HepG2 (cell line): ENCODE results near the gene GGTA1. TPM values are rescaled to one million over a fixed set of nuclear protein-coding genes. Genes with fewer than 3 reads are reported as not detected.

Source experiments
- ATAD3A ChIP-seq: sonication (generic); formaldehyde crosslinking; IDR thresholded peaks from 2 replicates; pipeline ENCODE4 v1.4.0; 2020; ENCODE audit warnings: missing genetic modification reagents
- CC2D1A ChIP-seq: sonication (generic); formaldehyde crosslinking; IDR thresholded peaks from 2 replicates; pipeline ENCODE4 v1.8.1; 2023; ENCODE audit warnings: mild to moderate bottlenecking, missing genetic modification reagents
- FOXC1 ChIP-seq: sonication (generic); formaldehyde crosslinking; IDR thresholded peaks from 2 replicates; pipeline ENCODE4 v1.8.0; 2022; ENCODE audit warnings: mild to moderate bottlenecking, missing genetic modification reagents, borderline replicate concordance
- NFATC3 ChIP-seq: sonication (generic); formaldehyde crosslinking; IDR thresholded peaks from 2 replicates; pipeline ENCODE4 v1.5.1; 2020; ENCODE audit warnings: mild to moderate bottlenecking, missing genetic modification reagents
- PBX2 ChIP-seq: IDR thresholded peaks from 2 replicates; pipeline ENCODE4 v1.6.1; 2016; ENCODE audit warnings: control low read depth
- SP2 ChIP-seq: sonication (generic); formaldehyde crosslinking; IDR thresholded peaks from 2 replicates; pipeline ENCODE4 v1.5.1; 2020; ENCODE audit warnings: mild to moderate bottlenecking, missing genetic modification reagents
- TRIM24 ChIP-seq: sonication (generic); formaldehyde crosslinking; IDR thresholded peaks from 2 replicates; pipeline ENCODE4 v1.8.0; 2022; ENCODE audit warnings: mild to moderate bottlenecking, missing genetic modification reagents
- ZBTB20 ChIP-seq: sonication (generic); formaldehyde crosslinking; IDR thresholded peaks from 2 replicates; pipeline ENCODE4 v1.8.1; 2023; ENCODE audit warnings: missing genetic modification reagents, low read depth, mild to moderate bottlenecking, borderline replicate concordance
- ZNF205 ChIP-seq: IDR thresholded peaks from 2 replicates; pipeline ENCODE4 v1.6.1; 2018; ENCODE audit warnings: missing biosample characterization, missing genetic modification reagents
- ZNF251 ChIP-seq: sonication (generic); formaldehyde crosslinking; IDR thresholded peaks from 2 replicates; pipeline ENCODE4 v1.9.0; 2021; ENCODE audit warnings: mild to moderate bottlenecking, missing genetic modification reagents
- ZNF296 ChIP-seq: sonication (generic); formaldehyde crosslinking; conservative IDR thresholded peaks from 2 replicates; pipeline ENCODE4 v1.5.0; 2020; ENCODE audit warnings: mild to moderate bottlenecking, missing genetic modification reagents
- ZNF34 ChIP-seq: sonication (generic); formaldehyde crosslinking; IDR thresholded peaks from 2 replicates; pipeline ENCODE4 v1.4.0; 2020; ENCODE audit warnings: mild to moderate bottlenecking, missing genetic modification reagents, borderline replicate concordance
- ZNF609 ChIP-seq: sonication (generic); formaldehyde crosslinking; IDR thresholded peaks from 2 replicates; pipeline ENCODE4 v1.4.0; 2020; ENCODE audit warnings: mild to moderate bottlenecking, missing genetic modification reagents, borderline replicate concordance
- ZNF747 ChIP-seq: sonication (generic); formaldehyde crosslinking; IDR thresholded peaks from 2 replicates; pipeline ENCODE4 v1.8.1; 2023; ENCODE audit warnings: missing genetic modification reagents, mild to moderate bottlenecking, borderline replicate concordance
- ZNF781 ChIP-seq: sonication (generic); formaldehyde crosslinking; IDR thresholded peaks from 2 replicates; pipeline ENCODE4 v1.5.1; 2020; ENCODE audit warnings: borderline replicate concordance, mild to moderate bottlenecking, missing genetic modification reagents; ENCODE audit errors: not compliant biosample characterization
- ZSCAN25 ChIP-seq: sonication (generic); formaldehyde crosslinking; IDR thresholded peaks from 2 replicates; pipeline ENCODE4 v1.8.0; 2022; ENCODE audit warnings: mild to moderate bottlenecking, missing genetic modification reagents
- polyA plus RNA-seq, 8 experiments: library from polyadenylated mRNA; depleted of rRNA in 3 of 8; stranded (reverse) in 7 of 8; unstranded in 1 of 8; fragments of >200 nt; fragmentation: Illumina TruSeq in 4 of 8; extraction: Trizol in 4 of 8; gene quantifications; 2 replicates each; pipeline versions ENCODE4 v1.2.1 to v1.2.3, GENCODE V29; 2011 to 2016; ENCODE audit warnings: low read depth in 4 of 8, missing spikeins in 1 of 8, mixed read lengths in 1 of 8; ENCODE audit not compliant: insufficient read depth in 1 of 8
- total RNA-seq, 5 experiments: library from RNA; depleted of rRNA; stranded (reverse); fragments of >200 nt; fragmentation: Illumina TruSeq; extraction: Trizol; gene quantifications; 2 replicates each; pipeline ENCODE4 v1.2.3, GENCODE V29; 2016; ENCODE audit warnings: low read depth in 1 of 5
- TF ChIP-seq, protein P1 (sequence below), 2 experiments: IDR thresholded peaks; 2 replicates each; pipeline ENCODE4 v1.6.1; 2011 to 2012; ENCODE audit warnings: low read length in 2 of 2, borderline replicate concordance in 1 of 2, low read depth in 1 of 2, mild to moderate bottlenecking in 1 of 2, moderate library complexity in 1 of 2

GGTA1 gene
- total and polyA plus RNA-seq, 2 of the 13 experiments (the other 11 are each of a cell fraction or from before 2014, with no cell fraction given), result not detected

DNA sequence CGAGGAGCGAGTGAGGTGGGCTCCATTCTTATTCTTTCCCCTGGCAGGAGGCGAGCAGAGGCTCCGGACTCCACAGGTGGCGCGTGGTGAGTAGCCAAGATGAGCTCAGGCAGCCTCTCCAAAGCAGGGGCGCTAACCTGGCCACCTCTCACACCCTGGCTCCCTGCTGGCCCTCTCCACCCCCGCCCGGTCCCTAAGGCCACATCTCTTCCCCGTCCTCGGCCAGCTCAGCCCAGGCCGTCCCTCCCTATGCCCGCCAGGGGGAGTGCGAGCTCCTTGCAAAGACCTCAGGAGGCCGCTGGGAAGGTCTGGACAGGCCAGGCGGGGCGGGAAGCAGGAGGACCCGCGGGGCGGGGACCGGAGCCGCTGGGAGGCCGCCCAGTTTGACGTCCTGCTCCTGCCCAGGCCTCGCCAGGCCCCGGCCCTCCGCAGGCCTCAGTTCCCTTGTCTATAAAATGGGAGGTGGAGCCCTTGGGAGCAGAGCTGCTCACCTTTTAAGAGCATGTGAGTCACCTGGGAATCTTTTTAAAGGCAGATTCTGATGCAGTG lies 46.3 kb upstream of the GGTA1 start (continued):
- TF ChIP-seq CC2D1A (CRISPR knock-in tag) (no peak), ZNF251 (no peak), ATAD3A (no peak), TRIM24 (CRISPR knock-in tag) (no peak), ZNF609 (CRISPR knock-in tag) (no peak), ZNF205 (CRISPR knock-in tag) (no peak; the same call in 1 of the 2 replicates), ZNF747 (no peak), PBX2 (no peak), ZSCAN25 (CRISPR knock-in tag) (peak; percentile 43; the same call in 1 of the 2 replicates), ZNF781 (CRISPR knock-in tag) (no peak), ZBTB20 (CRISPR knock-in tag) (no peak), SP2 (no peak), FOXC1 (CRISPR knock-in tag) (0 out of 2 replicates have a peak, but pooled peaks have one; percentile 38), ZNF34 (CRISPR knock-in tag) (no peak), NFATC3 (CRISPR knock-in tag) (no peak), ZNF296 (CRISPR knock-in tag) (no peak)
- TF ChIP-seq, protein P1, sequence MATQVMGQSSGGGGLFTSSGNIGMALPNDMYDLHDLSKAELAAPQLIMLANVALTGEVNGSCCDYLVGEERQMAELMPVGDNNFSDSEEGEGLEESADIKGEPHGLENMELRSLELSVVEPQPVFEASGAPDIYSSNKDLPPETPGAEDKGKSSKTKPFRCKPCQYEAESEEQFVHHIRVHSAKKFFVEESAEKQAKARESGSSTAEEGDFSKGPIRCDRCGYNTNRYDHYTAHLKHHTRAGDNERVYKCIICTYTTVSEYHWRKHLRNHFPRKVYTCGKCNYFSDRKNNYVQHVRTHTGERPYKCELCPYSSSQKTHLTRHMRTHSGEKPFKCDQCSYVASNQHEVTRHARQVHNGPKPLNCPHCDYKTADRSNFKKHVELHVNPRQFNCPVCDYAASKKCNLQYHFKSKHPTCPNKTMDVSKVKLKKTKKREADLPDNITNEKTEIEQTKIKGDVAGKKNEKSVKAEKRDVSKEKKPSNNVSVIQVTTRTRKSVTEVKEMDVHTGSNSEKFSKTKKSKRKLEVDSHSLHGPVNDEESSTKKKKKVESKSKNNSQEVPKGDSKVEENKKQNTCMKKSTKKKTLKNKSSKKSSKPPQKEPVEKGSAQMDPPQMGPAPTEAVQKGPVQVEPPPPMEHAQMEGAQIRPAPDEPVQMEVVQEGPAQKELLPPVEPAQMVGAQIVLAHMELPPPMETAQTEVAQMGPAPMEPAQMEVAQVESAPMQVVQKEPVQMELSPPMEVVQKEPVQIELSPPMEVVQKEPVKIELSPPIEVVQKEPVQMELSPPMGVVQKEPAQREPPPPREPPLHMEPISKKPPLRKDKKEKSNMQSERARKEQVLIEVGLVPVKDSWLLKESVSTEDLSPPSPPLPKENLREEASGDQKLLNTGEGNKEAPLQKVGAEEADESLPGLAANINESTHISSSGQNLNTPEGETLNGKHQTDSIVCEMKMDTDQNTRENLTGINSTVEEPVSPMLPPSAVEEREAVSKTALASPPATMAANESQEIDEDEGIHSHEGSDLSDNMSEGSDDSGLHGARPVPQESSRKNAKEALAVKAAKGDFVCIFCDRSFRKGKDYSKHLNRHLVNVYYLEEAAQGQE (IDR thresholded peaks at IDR 0.05; ENCODE audit: borderline replicate concordance in 1 of 2, low read depth in 1 of 2, low read length in 2 of 2), result no peak
